Spleen (tissue), 7 donors: Measurements from ENCODE around the gene SCAMP4.

ENCODE experiments used
- POLR2A ChIP-seq, 3 donors: fragments of 450-650 bp; IDR thresholded peaks; one replicate each; pipeline ENCODE4 v1.5.1; 2017; ENCODE audit warnings: antibody characterized with exemption in 3 of 3, mild to moderate bottlenecking in 1 of 3
- POLR2AphosphoS5 ChIP-seq, 3 donors: sonication (generic); formaldehyde crosslinking; IDR thresholded peaks; one replicate each; pipeline ENCODE4 v1.5.1; 2017; ENCODE audit warnings: antibody characterized with exemption in 3 of 3
- TF ChIP-seq, protein P1 (sequence below), 11 experiments: fragments of 200-600 bp in 7 of 11; fragments of 450-650 bp in 4 of 11; sonication (generic) in 4 of 11; IDR thresholded peaks in 8 of 11; conservative IDR thresholded peaks in 3 of 11; 1 replicate in 7 of 11; 2 replicates in 4 of 11; pipeline versions ENCODE4 v1.4.0 to v1.8.0; 2016 to 2021; ENCODE audit warnings: antibody characterized with exemption in 11 of 11, inconsistent platforms in 4 of 11, mild to moderate bottlenecking in 1 of 11
- donor health status: DM: no; HTN: no; CAD: no; lungs with moderate emphysema.
- donor health status: DM: no; HTN: no; CAD: no.
- donor health status: DM: no; HTN: no; CAD: no.

DNA sequence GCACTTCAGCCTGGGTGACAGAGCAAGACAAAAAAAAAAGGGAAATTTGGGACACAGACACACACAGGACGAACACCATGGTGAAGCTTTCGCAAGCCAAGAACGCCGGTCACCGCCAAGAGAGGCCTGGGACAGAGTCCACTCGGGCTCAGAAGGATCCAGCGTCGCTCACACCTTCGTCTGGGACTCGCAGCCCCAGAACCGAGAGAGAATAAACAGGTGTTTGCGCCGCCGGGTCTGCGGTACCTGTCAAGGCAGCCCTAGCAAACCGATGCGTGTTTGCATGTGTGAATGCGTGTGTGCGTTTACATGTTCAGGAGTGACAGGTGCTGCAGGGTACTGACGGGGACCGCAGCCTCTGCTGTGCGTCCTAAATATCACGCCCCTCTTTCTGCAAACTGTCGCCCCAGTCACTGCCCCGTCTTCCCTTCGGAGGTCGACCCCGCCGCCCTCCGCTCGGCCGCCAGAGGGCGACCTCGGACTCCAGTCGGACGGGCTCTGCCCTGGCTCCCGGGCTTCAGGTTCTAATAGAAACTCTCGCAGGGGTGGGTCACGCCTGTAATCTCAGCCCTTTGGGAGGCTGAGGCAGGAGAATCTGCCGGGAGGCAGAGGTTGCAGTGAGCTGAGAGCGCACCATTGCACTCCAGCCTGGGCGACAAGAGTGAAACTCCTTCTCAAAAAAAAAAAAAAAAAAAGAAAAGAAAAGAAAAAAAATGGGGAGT, 24.0 kb downstream of the SCAMP4 start:
- TF ChIP-seq, protein P1, sequence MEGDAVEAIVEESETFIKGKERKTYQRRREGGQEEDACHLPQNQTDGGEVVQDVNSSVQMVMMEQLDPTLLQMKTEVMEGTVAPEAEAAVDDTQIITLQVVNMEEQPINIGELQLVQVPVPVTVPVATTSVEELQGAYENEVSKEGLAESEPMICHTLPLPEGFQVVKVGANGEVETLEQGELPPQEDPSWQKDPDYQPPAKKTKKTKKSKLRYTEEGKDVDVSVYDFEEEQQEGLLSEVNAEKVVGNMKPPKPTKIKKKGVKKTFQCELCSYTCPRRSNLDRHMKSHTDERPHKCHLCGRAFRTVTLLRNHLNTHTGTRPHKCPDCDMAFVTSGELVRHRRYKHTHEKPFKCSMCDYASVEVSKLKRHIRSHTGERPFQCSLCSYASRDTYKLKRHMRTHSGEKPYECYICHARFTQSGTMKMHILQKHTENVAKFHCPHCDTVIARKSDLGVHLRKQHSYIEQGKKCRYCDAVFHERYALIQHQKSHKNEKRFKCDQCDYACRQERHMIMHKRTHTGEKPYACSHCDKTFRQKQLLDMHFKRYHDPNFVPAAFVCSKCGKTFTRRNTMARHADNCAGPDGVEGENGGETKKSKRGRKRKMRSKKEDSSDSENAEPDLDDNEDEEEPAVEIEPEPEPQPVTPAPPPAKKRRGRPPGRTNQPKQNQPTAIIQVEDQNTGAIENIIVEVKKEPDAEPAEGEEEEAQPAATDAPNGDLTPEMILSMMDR (IDR thresholded peaks at IDR 0.05 in 8 of 11, conservative IDR thresholded peaks at IDR 0.05 in 3 of 11), result peak; percentile 80 to 95 (median 91)
- TF ChIP-seq POLR2AphosphoS5 (IDR thresholded peaks at IDR 0.05) (peak; percentile 74 to 88 (median 76)), POLR2A (IDR thresholded peaks at IDR 0.05) (no peak)
